ENCODE data around the gene MGAT5B.

The MGAT5B gene

DNA sequence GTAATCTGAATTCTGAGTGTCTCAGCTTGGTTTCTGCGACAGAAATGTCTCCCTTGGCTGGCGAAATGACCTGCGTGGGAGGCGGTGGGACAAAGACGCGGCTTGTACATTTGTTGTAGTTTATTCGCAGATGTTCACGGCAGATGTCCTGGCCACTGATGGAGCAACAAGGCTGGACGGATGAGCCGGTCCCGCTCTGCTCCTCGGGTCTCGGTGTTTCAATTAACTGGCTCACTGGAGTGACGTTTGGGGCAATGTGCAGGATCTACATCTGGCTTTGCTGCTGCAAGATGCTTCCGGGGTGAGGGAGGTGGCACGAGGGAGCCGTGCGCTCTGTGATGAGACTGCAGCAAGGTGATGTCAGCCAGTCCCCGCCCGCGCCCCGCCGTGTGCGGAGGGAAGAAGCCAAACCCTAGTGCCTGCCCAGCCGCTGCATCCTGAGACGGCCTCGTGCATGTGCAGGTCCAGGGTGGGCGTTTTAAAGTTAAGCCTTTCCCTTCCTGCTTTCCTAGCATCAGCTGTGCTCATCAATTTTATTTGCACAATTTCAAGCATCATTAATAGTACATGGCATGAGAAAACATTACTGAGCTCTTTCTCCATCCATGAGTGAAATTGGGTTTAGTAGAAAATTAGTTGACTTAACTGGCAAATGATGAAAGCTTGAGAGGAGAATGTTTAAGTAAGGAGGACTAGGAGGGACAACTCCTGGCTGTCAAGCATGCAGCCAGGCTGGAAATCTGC lies 44.4 kb downstream of the MGAT5B start:
- DNase-seq (ENCODE audit: low spot score): no peak
- TF ChIP-seq, protein P1, sequence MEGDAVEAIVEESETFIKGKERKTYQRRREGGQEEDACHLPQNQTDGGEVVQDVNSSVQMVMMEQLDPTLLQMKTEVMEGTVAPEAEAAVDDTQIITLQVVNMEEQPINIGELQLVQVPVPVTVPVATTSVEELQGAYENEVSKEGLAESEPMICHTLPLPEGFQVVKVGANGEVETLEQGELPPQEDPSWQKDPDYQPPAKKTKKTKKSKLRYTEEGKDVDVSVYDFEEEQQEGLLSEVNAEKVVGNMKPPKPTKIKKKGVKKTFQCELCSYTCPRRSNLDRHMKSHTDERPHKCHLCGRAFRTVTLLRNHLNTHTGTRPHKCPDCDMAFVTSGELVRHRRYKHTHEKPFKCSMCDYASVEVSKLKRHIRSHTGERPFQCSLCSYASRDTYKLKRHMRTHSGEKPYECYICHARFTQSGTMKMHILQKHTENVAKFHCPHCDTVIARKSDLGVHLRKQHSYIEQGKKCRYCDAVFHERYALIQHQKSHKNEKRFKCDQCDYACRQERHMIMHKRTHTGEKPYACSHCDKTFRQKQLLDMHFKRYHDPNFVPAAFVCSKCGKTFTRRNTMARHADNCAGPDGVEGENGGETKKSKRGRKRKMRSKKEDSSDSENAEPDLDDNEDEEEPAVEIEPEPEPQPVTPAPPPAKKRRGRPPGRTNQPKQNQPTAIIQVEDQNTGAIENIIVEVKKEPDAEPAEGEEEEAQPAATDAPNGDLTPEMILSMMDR (IDR thresholded peaks at IDR 0.05; ENCODE audit: extremely low read depth, missing control alignments): no peak

DNA sequence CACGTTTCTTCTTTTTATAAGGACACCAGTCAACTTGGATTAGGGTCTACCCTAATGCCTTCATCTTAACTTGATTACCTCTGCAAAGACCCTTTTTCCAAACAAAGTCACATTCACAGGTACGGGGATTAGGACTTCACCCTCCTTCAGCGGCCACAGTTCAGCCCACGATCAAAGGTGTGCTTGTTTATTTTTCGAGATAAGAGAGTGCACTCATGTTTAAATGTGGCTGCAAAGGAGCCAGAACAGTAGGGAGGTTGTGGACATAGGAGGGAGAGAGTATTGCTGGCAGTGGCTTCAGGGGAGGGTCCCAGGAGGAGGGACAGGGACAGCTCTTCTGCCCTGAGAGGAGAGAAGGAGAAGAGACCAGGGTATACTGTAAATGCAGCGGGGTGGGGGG lies 46.7 kb downstream of the MGAT5B start:
- no peak for DNase-seq (ENCODE audit: low spot score)

DNA sequence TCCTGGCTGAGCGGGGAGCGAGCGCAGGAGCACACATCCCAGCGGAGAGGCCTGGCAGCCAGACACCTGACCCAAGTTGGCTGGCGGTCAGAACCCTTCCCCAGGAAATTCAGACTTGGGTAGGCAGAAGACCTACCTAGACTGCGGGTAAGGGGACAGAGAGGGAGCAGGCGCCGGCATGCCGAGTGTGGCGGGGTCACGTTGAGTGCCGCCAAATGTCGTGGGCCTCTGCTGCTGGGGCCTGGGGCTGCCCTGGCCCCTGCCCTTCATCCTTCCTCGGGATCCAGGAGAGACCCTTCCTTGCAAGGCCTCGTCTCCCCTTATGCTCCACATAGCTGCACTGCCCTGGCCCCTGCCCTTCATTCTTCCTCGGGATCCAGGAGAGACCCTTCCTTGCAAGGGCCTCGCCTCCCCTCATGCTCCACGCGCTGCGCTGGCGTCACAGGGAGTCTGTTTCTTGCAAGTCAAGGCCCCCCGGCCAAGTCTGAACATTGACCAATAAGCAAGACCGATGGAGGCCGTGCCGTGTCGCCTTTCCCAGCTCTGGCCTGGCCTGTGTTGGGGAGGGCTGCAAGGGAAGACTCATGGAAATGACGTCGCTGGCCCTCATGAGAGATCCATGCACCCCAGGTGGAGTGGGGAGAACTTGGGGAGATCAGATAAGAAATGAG lies 47.8 kb downstream of the MGAT5B start:
- no peak for DNase-seq (ENCODE audit: low spot score)
- TF ChIP-seq, protein P1 (IDR thresholded peaks at IDR 0.05; ENCODE audit: extremely low read depth, missing control alignments): no peak

More for the DNA sequence above, 46.7 kb downstream of the MGAT5B start:
- TF ChIP-seq, protein P1 (IDR thresholded peaks at IDR 0.05; ENCODE audit: extremely low read depth, missing control alignments): no peak

DNA sequence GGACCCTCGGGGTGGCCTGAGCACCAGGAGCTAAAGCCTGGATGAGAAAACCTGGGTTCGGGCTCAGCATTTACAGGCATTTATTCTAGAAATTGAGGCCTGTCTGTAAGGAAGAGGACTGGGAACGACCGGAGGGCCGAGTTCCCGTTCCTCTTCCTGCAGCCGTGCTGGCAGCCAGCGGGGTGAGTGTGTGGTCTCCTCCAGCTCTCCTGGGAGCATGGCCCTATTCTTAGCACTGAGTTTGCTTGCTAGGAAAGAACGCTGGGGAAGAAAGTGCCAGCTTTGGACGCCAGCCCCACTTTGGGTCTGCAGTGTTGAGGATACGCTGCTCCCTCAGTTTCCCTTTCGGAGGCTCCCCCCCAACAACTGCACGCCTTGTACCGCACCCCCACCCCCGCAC lies 49.6 kb downstream of the MGAT5B start:
- TF ChIP-seq, protein P1 (IDR thresholded peaks at IDR 0.05; ENCODE audit: extremely low read depth, missing control alignments): no peak

DNA sequence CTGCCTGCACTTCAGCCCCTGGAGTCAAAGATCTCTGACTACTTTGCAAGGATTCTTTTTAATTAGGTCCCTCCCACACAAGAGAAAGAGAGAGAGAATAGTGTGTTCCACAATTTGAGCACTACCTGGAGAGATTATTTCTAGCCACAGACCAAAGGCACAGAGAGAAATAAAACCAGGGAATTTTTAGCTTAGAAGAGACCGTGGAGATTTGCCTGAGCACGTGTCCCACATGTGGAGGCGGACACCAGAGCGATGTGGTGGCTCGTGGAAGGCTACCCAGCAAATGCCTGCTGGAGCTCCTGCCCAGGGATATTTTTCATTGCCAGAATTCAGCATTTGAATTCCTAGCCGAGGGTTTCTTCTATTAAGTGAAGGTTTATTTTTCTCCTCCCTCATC lies 50.6 kb downstream of the MGAT5B start:
- no peak for DNase-seq (ENCODE audit: low spot score)

More for the DNA sequence above, 49.6 kb downstream of the MGAT5B start:
- DNase-seq (ENCODE audit: low spot score): no peak

DNA sequence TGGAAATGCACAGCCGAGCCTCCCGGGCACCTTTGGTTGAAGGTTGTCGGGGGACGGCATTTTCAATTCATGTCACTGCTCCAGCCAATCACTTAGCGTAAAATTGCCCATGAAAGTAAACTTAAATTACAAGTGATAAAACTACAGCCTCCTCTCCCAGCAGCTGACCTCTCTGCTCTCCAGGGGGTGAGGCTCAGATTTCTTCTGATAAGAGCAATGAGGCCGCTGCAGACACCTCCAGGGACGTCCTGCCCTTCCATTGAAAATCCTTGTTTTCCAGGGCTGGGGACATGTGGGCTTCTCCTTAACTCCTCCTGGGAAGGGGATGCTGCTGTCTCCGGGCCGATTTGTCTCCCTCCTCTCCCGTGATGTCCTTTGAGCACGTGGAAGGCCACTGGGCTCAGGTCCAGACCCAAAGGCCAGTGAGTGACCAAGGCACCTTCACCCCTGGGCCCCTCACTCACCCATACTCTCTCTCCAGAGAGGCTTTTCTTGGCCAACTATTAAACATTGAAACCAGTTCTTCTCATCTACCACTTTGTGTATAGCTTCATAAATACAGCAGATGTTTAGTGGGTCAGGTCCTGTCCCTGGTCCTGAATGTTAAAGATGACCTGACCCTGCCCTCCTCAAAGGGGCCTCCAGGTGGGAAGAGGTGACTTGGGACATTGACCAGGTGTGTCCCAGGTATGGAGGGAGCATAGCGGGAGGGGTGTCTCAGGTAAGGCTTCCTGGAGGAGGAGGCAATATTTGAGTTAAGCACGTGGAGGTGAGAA lies 52.3 kb downstream of the MGAT5B start:
- TF ChIP-seq, protein P1 (IDR thresholded peaks at IDR 0.05; ENCODE audit: extremely low read depth, missing control alignments): no peak
- DNase-seq (ENCODE audit: low spot score): no peak

More for the DNA sequence above, 50.6 kb downstream of the MGAT5B start:
- TF ChIP-seq, protein P1 (IDR thresholded peaks at IDR 0.05; ENCODE audit: extremely low read depth, missing control alignments): no peak
